Suprapubic skin (tissue), 3 donors: ENCODE results near the gene WDFY1.

Experiments used
- CTCF ChIP-seq, 2 donors: fragments of 200-600 bp in 1 of 2; fragments of 450-650 bp in 1 of 2; sonication (generic) in 1 of 2; IDR thresholded peaks; one replicate each; pipeline ENCODE4 v1.5.1; 2016 to 2019; ENCODE audit warnings: antibody characterized with exemption in 2 of 2, mild to moderate bottlenecking in 1 of 2, moderate library complexity in 1 of 2
- EP300 ChIP-seq: sonication (generic); formaldehyde crosslinking; IDR thresholded peaks from one replicate; pipeline ENCODE4 v1.6.1; 2017; ENCODE audit warnings: antibody characterized with exemption
- POLR2A ChIP-seq, 2 donors: fragments of 450-650 bp; IDR thresholded peaks; one replicate each; pipeline ENCODE4 v1.6.1; 2017; ENCODE audit warnings: antibody characterized with exemption in 2 of 2, mild to moderate bottlenecking in 2 of 2, moderate library complexity in 2 of 2

- TF ChIP-seq EP300 (no peak), CTCF (IDR thresholded peaks at IDR 0.05) (no peak), POLR2A (IDR thresholded peaks at IDR 0.05) (no peak)
These were observed 44.6 kb downstream of the WDFY1 start for GRCh38 chr2:223900531-223900930.
